ENCODE measurements around the gene YWHAG. TPM values are rescaled to one million over a fixed set of nuclear protein-coding genes. Genes with fewer than 3 reads are reported as not detected.

Gene YWHAG
- total and polyA plus RNA-seq, 2 of the 13 experiments (the other 11 are each of a cell fraction or from before 2014, with no cell fraction given): 36.9 to 67.5 TPM

DNA sequence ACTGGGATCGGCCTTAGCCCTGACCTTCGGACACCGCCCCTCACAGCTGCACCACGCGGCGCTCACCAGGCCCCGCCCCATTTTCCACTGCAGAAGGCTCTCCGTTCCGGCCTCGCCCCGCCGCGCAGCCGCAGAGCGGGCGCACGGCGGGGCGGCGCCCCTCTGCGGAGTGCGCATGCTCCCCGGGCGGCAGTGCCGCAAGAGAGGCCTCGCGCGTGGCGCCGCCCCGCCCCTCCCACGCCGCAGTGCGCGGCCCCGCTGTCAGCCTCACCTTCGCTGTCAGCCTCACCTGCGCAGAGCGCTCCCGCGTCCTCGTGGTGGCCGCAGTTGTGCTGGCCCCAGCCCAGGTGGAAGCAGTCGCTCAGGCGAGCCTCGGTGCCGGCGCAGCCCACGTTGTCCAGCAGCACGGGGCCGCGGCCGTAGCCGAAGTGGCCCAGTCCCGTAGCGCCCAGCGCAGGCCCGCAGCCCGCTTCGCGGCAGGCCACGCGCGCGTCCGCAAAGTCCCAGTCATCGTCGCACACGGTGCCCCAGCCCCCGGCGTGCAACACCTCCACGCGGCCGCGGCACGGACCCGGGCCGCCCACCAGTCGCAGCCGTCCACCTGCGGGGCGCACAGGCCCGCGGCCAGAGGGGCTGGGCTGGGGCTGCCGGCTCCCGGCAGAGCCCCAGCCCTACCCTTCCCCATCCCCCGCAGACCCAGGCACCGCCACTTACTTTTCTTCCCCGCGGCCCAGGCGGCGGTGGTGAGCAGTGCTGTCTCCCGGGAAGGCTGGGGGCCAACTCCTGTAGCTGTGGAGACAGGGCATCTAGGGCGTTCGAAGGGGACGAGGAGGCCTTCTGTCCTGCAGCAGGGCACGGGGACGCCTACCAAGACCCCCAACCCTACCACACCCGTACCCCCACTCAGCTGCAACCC, 34.6 kb upstream of the YWHAG start (continued):
- TF ChIP-seq PPARG (CRISPR knock-in tag; conservative IDR thresholded peaks at IDR 0.05) (no peak), THAP11 (CRISPR knock-in tag; IDR thresholded peaks at IDR 0.05) (peak; percentile 52; the same call in 1 of the 2 replicates), RFXAP (CRISPR knock-in tag; IDR thresholded peaks at IDR 0.05; ENCODE audit: borderline replicate concordance) (peak; percentile 66; the same call in 1 of the 2 replicates), ZNF367 (CRISPR knock-in tag; IDR thresholded peaks at IDR 0.05; ENCODE audit: borderline replicate concordance) (peak; percentile 26; the same call in 1 of the 2 replicates), TBX2 (CRISPR knock-in tag; IDR thresholded peaks at IDR 0.05; ENCODE audit: borderline replicate concordance) (peak; percentile 52; the same call in 1 of the 2 replicates), ZNF557 (CRISPR knock-in tag; IDR thresholded peaks at IDR 0.05) (no peak), TBX3 (IDR thresholded peaks at IDR 0.05; ENCODE audit: borderline replicate concordance) (no peak), HNRNPK (IDR thresholded peaks at IDR 0.05; ENCODE audit: low read depth, low read length, poor library complexity, severe bottlenecking) (peak; percentile 35), FOXO1 (CRISPR knock-in tag; IDR thresholded peaks at IDR 0.05) (peak; percentile 42; the same call in 1 of the 2 replicates), ZFP41 (CRISPR knock-in tag; IDR thresholded peaks at IDR 0.05; ENCODE audit: borderline replicate concordance) (0 out of 2 replicates have a peak, but pooled peaks have one; percentile 54), RAD21 (CRISPR knock-in tag; IDR thresholded peaks at IDR 0.05) (peak; percentile 61), CBX2 (IDR thresholded peaks at IDR 0.05; ENCODE audit: low read depth, low read length) (no peak), CBX2 (CRISPR knock-in tag; IDR thresholded peaks at IDR 0.05; ENCODE audit: low read depth) (peak; percentile 87; the same call in 1 of the 2 replicates), WIZ (CRISPR knock-in tag; IDR thresholded peaks at IDR 0.05) (no peak), ZNF101 (CRISPR knock-in tag; IDR thresholded peaks at IDR 0.05; ENCODE audit: borderline replicate concordance, low read depth) (no peak), SATB2 (CRISPR knock-in tag; IDR thresholded peaks at IDR 0.05) (peak; percentile 33; the same call in 1 of the 2 replicates), ZNF773 (CRISPR knock-in tag; IDR thresholded peaks at IDR 0.05; ENCODE audit: borderline replicate concordance) (no peak; the same call in 1 of the 2 replicates), ZNF709 (CRISPR knock-in tag; IDR thresholded peaks at IDR 0.05) (peak; percentile 94), ZNF484 (CRISPR knock-in tag; IDR thresholded peaks at IDR 0.05; ENCODE audit: borderline replicate concordance, low read depth) (no peak), RORA (CRISPR knock-in tag; IDR thresholded peaks at IDR 0.05) (no peak)
- TF ChIP-seq, protein P1, sequence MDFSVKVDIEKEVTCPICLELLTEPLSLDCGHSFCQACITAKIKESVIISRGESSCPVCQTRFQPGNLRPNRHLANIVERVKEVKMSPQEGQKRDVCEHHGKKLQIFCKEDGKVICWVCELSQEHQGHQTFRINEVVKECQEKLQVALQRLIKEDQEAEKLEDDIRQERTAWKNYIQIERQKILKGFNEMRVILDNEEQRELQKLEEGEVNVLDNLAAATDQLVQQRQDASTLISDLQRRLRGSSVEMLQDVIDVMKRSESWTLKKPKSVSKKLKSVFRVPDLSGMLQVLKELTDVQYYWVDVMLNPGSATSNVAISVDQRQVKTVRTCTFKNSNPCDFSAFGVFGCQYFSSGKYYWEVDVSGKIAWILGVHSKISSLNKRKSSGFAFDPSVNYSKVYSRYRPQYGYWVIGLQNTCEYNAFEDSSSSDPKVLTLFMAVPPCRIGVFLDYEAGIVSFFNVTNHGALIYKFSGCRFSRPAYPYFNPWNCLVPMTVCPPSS (IDR thresholded peaks at IDR 0.05): no peak
- TF ChIP-seq, protein P2, sequence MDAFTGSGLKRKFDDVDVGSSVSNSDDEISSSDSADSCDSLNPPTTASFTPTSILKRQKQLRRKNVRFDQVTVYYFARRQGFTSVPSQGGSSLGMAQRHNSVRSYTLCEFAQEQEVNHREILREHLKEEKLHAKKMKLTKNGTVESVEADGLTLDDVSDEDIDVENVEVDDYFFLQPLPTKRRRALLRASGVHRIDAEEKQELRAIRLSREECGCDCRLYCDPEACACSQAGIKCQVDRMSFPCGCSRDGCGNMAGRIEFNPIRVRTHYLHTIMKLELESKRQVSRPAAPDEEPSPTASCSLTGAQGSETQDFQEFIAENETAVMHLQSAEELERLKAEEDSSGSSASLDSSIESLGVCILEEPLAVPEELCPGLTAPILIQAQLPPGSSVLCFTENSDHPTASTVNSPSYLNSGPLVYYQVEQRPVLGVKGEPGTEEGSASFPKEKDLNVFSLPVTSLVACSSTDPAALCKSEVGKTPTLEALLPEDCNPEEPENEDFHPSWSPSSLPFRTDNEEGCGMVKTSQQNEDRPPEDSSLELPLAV (CRISPR knock-in tag; conservative IDR thresholded peaks at IDR 0.05; ENCODE audit: low read depth): no peak
- TF ChIP-seq, protein P3, sequence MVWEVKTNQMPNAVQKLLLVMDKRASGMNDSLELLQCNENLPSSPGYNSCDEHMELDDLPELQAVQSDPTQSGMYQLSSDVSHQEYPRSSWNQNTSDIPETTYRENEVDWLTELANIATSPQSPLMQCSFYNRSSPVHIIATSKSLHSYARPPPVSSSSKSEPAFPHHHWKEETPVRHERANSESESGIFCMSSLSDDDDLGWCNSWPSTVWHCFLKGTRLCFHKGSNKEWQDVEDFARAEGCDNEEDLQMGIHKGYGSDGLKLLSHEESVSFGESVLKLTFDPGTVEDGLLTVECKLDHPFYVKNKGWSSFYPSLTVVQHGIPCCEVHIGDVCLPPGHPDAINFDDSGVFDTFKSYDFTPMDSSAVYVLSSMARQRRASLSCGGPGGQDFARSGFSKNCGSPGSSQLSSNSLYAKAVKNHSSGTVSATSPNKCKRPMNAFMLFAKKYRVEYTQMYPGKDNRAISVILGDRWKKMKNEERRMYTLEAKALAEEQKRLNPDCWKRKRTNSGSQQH (CRISPR knock-in tag; IDR thresholded peaks at IDR 0.05; ENCODE audit: low read depth): no peak
